ENCODE results near the gene SEL1L2. TPM values are rescaled to one million over a fixed set of nuclear protein-coding genes. Genes with fewer than 3 reads are reported as not detected.

The SEL1L2 gene
- total RNA-seq, 4 donors from 2014 or later = 1.1 to 3.6 TPM; not detected in 2

- TF ChIP-seq CTCF (IDR thresholded peaks at IDR 0.05; ENCODE audit: low read depth) = no peak
Measured at GRCh38 chr20:14000917-14001316, 10.5 kb upstream of the SEL1L2 start.

- no peak for TF ChIP-seq CTCF (IDR thresholded peaks at IDR 0.05; ENCODE audit: low read depth)
Measured at GRCh38 chr20:13996265-13996664, 5.9 kb upstream of the SEL1L2 start.

DNA sequence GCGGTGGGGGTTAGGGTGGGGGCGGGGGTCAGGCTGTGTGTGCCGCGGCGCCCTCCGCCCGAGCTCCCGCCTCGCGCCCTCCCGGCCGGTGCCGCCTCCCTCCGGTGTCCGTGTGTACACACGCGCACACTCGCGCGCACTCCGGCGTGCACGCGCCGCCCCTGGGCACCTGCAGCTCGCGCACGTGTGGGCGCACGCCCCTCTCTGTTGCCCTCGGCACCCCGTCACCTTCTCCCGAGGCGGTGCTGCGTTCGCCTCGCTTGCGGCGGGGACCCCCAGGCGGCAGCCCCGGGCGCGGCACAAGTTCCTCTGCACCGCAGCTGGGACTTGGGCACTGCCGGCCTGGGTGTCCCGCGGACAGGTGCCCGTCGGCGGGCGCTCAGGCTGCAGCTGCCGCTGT lies 5.4 kb upstream of the SEL1L2 start:
- TF ChIP-seq CTCF (IDR thresholded peaks at IDR 0.05; ENCODE audit: low read depth) = no peak

GRCh38 chr20:13995086-13995665 lies 4.8 kb upstream of the SEL1L2 start, which contains the start of gene MACROD2:
MACROD2 (plus strand) TSS chr20:13995516.
- TF ChIP-seq CTCF (IDR thresholded peaks at IDR 0.05; ENCODE audit: low read depth) = no peak

DNA sequence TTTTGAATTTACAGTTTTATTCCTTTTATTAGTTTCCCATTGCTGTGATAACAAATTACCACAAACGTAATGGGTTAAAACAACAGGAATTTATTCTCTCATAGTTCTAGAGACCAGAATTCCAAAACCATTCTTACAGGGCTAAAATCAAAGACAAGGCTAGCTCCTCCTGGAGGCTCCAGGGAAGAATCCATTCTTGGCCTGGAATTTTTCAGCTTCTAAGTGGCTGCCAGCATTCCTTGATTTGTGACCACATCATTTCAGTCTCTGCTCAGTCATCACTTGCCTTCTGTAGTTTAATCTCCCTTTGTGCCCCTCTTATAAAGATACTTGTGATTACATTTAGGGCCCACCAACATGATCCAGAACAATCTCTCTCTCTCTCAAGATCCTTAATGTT lies 897 bp upstream of the SEL1L2 start:
- TF ChIP-seq CTCF (IDR thresholded peaks at IDR 0.05; ENCODE audit: low read depth) = no peak

DNA sequence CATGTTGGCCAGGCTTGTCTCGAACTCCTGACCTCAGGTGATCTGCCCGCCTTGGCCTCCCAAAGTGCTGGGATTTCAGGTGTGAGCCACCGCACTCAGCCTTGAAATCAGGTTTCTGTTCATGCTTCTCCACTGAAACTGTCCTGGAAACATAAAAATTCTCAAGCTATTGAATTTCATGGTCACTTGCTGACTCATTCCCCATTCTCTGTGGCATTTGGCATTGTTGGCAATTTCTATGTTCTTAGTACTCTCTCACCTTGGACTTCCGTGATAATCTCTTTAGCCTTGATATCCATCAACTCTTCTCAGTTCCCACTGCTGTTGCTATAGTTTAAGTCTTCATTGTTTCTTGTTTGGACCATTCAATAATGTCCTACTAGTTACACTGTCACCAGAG lies 6.2 kb downstream of the SEL1L2 start:
- no peak for TF ChIP-seq CTCF (IDR thresholded peaks at IDR 0.05; ENCODE audit: low read depth)

DNA sequence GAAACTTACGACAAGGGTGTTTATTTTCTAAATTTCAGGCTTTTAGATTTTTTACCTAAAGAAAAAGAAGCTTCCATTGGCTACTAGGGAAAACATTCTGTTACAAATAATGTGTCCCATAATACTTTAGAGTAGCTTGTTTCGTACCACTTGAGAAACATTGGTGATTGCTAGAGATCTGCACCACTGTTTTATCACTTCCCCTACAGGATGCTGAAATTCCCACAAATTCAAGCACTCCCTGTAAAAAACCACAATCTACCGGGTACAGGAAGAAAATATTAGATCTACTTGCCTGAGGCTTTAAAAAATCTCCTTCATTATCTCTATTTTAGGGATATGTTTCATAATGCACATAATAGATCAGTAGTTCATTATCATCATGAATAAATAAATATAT lies 29.9 kb downstream of the SEL1L2 start:
- TF ChIP-seq CTCF (IDR thresholded peaks at IDR 0.05; ENCODE audit: low read depth) = no peak

Data from subcutaneous adipose tissue (tissue), 4 donors.